Hepatocyte (in vitro differentiated cells): Measurements from ENCODE around the gene HOATZ.

ENCODE experiments used
- CTCF ChIP-seq: fragments of 200-600 bp; sonication (generic); IDR thresholded peaks from 2 replicates; pipeline ENCODE4 v1.5.1; 2016; ENCODE audit warnings: antibody characterized with exemption, mild to moderate bottlenecking; ENCODE audit not compliant: poor library complexity
- EZH2 ChIP-seq: fragments of 200-600 bp; sonication (generic); IDR thresholded peaks from 2 replicates; pipeline ENCODE4 v1.6.1; 2016; ENCODE audit warnings: antibody characterized with exemption, mild to moderate bottlenecking, borderline replicate concordance
- EZH2phosphoT487 ChIP-seq: fragments of 200-600 bp; sonication (generic); IDR thresholded peaks from one replicate; pipeline ENCODE4 v1.6.1; 2018; ENCODE audit warnings: antibody characterized with exemption, mild to moderate bottlenecking, low read depth, moderate library complexity; ENCODE audit not compliant: unreplicated experiment, severe bottlenecking

DNA sequence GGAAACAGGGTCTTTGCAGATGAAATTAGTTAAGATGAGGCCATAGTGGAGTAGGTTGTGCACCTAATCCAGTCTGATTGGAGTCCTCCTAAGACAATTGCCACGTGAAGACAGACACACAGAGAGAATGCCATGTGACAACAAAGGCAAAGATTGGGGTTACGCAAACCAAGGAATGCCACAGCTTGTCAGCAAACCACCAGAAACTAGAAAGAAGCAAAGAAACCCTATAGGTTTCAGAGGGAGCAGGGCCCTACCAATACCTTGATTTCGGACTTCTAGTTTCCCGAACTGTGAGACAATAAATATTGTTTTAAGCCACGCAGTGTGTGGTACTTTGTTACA is 17.8 kb downstream of the HOATZ start:
- no peak for TF ChIP-seq CTCF
- TF ChIP-seq EZH2: no peak
- TF ChIP-seq EZH2phosphoT487: no peak
